ENCODE measurements around the gene EHD3. TPM values are rescaled to one million over a fixed set of nuclear protein-coding genes. Genes with fewer than 3 reads are reported as not detected.

The EHD3 gene
- 7.5 TPM for total RNA-seq

GRCh38 chr2:31233741-31234682 is at the start of gene EHD3:
EHD3 (plus strand) TSS chr2:31234152; CDS start chr2:31234622, 470 bp downstream.
- peak; percentile 93 for DNase-seq

DNA sequence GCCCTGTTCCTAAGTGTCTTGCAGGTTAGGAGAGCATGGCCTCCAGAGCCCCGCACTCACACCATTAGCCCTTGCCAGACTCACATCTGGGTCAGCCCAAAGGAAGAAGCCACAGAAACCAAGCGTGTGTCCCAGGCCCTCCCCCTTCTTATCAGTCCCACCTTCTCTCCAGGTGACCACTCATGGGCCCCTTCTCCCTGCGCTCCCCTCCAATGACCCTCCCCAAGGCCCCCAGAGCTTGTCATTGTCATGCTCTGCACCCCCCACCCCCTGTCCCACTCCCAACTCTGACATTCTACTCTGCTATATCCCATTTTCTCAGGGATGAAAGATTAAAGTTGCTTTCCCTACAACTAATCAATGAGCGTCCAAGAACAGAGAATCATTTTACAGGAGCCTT is 46.8 kb upstream of the EHD3 start:
- DNase-seq, result no peak

- no peak for DNase-seq
Observed at GRCh38 chr2:31188131-31188530, 45.8 kb upstream of the EHD3 start.

DNA sequence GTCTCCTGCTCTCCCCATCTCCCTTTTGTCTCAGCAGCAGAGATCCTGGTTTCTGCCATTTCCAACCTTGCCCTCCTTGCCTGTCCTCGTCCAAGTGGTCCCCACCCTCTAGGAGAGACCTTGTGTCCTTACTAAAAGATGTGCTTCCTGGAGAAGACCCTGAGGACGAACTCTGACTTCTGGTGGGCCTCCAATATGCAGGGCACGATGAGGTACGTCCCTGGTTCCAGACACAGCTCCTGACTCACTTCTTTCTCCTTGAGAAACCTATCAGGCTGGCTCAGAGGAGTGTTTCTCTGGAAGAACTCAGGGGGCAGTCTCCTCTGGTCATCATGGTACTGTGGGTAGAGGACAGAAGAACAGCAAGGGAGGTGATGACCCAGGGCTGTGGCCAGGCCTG is 44.8 kb upstream of the EHD3 start:
- no peak for DNase-seq

- DNase-seq, result no peak
Observed at GRCh38 chr2:31190188-31190587, 43.8 kb upstream of the EHD3 start.

- DNase-seq, result no peak
Observed at GRCh38 chr2:31191931-31192330, 42.0 kb upstream of the EHD3 start.

GRCh38 chr2:31192396-31192795 is 41.6 kb upstream of the EHD3 start:
- DNase-seq, result no peak

GRCh38 chr2:31192851-31193392 is 41.0 kb upstream of the EHD3 start:
- no peak for DNase-seq

- DNase-seq, result no peak
Observed at GRCh38 chr2:31193806-31194205, 40.1 kb upstream of the EHD3 start.

GRCh38 chr2:31196622-31197021 is 37.3 kb upstream of the EHD3 start:
- DNase-seq, result no peak

DNA sequence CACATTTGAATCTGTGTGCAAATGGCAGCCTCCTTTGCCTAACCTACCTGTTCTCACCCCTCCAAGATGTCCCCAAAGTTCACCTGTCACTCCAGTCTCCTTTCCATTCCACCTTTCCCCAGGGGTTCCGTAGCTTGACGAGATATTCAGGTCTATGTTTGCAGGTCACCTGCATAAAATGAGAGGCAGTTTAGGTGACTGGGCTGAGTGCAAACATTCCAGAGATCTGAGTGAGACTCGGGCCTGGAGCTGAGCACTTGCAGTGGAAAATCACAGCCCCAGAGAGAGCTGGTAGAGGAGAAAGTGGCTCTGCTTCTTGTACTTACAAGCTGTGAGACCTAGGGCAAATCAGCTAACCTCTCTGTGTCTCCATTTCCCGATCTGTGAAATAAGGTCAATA is 36.8 kb upstream of the EHD3 start:
- DNase-seq, result no peak

- no peak for DNase-seq
Observed at GRCh38 chr2:31197669-31198068, 36.3 kb upstream of the EHD3 start.

DNA sequence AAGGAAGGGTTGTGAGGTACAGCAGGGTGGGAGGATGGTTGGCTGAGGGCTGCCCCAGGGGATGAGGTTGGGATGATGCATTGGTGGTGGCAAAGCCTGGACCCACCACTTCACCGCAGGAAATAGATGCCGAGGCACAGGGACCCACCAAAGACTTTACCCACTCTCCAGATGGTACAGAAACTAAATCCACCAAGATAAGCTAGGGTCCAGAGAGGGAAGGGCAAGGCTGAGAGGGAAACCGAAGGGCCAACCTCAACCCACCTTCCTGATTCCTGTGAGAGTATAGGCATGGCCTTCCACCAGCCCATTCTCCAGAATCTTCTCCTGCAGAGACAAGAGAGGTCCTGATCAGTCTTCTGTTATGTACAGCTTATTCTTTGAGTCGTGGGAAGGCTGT is 34.7 kb upstream of the EHD3 start:
- no peak for DNase-seq

DNA sequence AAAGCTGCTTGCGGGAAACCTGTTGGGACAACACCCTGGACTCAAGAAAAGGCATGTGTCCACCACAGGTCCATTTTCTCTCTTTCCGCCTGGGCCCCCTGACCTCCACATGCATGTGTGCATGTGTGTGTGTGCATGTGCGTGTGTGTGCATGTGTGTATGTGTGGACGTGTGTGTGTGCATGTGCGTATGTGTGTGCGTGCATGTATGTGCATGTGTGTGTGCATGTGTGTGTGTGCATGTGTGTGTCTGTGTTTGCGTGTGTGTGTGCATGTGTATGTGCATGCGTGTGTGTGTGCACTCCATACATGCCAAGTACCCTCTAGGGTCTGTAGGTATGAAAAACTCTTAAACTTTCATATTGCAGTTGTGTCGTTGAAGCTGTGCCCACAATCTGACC is 33.0 kb upstream of the EHD3 start:
- DNase-seq, result no peak

DNA sequence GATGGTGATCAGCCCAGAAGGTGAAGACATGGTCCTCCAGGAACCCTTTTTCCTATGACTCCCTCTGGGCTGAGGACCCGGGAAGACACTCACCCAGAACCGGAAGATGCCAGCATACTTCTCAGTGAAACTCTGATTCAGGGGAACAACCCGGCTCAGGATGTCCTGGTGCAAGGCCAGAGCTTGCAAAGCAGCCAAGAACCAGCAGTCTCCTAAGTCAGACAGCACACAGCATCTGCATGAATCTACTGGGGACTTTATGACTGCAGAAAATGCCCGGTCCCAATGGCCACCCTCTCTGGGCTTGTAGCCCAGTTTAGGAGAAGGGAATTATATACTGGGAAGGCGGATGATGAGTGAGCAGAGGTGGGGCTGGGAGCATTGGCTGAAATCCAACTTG is 31.9 kb upstream of the EHD3 start:
- DNase-seq, result no peak

DNA sequence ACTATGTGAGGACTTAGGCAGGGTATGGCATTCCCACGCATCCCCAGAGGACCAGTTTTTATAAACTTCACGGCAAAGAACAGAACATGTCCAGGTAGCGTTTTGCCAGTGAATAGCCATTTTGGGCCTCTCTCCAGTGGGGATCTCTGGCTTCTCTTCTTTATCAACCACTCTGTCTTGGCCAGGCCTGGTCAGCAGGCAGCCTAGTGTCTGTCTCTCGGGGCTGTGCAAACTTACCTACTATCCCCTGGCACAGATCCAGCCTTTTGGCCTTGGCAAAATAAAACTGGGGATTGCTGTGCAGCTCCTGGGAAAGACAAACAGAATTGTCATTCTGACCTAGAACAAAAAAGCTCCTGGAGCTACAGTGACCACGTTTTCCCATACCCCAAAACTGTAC is 31.1 kb upstream of the EHD3 start:
- no peak for DNase-seq

DNA sequence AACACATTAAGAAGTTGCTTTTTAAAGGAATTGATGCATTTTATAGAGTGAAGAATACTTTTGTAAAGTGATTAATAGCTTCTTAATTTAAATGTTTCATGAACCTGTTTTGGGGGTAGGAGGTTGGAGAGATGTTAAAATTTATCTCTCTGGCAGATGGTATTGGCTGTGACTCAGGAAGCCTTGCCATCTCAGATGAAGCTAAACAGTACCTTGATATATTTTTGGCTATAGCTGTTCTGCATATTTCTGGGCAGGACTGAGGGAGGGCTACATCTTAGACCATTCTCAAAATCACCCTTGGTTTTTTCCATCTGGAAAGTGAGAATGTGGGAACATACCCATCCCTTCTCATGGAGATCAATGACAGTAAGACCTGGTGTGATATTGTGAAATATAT is 30.0 kb upstream of the EHD3 start:
- DNase-seq, result no peak

GRCh38 chr2:31204783-31205182 is 29.2 kb upstream of the EHD3 start:
- DNase-seq, result no peak

DNA sequence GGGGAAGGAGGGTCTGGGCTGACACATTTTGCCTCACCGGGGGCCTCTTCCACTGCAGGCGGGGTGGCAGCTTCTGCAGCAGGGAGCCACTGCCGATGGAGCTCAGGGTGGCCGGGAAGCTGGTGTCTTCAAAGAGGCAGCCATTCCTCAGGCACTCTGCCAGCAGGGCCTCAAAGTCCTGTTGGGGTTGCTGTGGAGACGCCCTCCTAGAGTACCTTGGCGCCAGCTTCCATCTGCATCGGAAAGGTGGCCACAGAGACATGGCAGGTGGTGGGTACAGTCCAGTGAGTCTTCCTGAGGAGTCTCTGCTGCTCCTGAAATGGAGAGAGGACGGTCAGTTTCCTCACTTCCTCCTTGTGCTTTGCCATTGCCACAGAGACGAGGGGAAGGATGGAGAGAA is 28.8 kb upstream of the EHD3 start:
- no peak for DNase-seq

DNA sequence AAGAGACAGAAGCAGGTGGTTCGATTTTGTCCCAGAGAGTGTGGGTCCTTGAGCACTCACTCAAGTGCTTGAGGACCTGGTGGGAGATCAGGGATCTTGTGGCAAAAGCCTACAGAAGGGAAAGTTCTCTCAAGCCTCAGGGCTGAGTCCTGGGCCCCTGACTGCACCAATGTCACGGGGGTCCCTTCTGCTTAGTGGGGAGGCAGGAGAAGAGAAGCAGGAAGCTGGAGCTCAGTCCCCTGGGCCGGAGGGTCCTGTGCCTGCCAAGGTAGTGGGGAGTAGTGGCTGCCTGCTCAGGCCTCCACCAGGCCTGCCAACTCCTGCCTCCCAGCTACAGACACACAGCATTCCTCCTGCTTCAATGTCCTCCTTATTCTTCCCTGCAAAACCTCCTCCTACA is 28.3 kb upstream of the EHD3 start:
- DNase-seq, result no peak

DNA sequence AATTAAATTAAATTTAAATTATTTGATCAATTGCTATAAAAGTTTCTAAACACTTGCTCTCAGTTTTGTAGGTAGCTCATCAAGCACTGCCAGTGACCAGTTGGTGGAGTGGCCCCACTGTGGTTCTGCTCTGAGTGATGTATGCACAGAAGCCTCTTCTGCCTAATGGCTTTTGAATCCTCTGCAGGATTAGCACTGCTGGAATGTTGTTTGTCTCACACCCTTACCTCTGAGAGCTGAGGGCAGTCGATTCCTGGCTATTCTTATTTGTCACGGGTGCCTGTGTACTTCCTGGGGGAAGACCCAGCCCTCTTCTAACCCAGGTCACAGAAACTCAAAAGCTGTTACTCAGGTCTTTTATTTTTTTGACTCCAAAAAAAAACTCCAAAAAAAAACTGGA is 26.2 kb upstream of the EHD3 start:
- DNase-seq, result no peak

GRCh38 chr2:31208240-31208639 is 25.7 kb upstream of the EHD3 start:
- DNase-seq, result no peak

DNA sequence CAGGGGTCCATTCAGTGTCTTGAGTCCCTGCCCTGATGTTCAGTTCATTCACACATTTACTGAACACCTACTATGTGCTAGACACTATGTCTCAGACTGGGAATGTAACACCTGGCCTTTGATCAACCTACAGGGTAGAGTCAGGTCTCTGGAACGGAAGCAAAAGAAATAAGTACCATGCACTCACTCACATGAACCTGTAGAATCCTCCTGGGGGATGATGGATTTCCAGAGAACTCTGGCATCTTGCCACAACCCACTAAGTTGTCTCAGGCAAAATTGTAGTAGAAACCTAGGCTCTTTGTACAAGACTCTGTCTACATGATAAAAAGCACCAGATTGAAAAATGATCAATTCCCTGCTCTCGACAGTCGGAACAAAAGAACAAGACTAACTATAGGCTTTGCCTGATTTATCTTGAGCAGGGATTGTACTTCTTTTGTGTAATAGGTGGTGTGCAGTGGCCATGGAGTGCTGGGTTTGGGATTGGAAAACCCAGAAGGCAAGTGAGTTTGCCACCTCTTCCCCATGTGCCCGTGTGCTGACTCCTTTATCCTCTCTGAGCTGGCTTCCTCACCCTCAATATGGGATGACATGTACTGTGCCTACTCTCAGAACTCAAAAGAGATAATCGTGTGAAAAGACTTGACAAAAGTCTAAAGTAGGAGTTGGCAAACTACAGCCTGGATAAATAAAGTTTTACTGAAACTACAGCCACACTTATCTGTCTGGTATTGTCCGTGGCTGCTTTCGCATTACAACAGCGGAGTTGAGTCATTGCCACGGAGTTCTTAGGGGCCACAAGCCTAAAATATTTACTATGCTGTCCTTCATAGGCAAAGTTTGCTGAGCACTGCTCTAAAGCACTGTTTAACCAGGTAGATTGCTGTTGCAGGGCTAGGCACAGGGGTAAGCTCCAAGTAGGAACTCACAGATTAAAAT is 21.0 kb upstream of the EHD3 start:
- DNase-seq, result no peak
